ENCODE measurements around the gene FALEC.

The FALEC gene

GRCh38 chr1:150534002-150534401 is 18.4 kb downstream of the FALEC start:
- no peak for ATAC-seq
- TF ChIP-seq ZNF70 (CRISPR knock-in tag; IDR thresholded peaks at IDR 0.05): no peak
- no peak for TF ChIP-seq RARB (CRISPR knock-in tag; IDR thresholded peaks at IDR 0.05)
- TF ChIP-seq SNAI2 (CRISPR knock-in tag; IDR thresholded peaks at IDR 0.05): no peak
- TF ChIP-seq ZFP30 (CRISPR knock-in tag; IDR thresholded peaks at IDR 0.05): no peak
- TF ChIP-seq TOX (CRISPR knock-in tag; IDR thresholded peaks at IDR 0.05; ENCODE audit: borderline replicate concordance): no peak
- TF ChIP-seq, protein P1, sequence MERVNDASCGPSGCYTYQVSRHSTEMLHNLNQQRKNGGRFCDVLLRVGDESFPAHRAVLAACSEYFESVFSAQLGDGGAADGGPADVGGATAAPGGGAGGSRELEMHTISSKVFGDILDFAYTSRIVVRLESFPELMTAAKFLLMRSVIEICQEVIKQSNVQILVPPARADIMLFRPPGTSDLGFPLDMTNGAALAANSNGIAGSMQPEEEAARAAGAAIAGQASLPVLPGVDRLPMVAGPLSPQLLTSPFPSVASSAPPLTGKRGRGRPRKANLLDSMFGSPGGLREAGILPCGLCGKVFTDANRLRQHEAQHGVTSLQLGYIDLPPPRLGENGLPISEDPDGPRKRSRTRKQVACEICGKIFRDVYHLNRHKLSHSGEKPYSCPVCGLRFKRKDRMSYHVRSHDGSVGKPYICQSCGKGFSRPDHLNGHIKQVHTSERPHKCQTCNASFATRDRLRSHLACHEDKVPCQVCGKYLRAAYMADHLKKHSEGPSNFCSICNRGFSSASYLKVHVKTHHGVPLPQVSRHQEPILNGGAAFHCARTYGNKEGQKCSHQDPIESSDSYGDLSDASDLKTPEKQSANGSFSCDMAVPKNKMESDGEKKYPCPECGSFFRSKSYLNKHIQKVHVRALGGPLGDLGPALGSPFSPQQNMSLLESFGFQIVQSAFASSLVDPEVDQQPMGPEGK (CRISPR knock-in tag; IDR thresholded peaks at IDR 0.05; ENCODE audit: borderline replicate concordance): no peak
- TF ChIP-seq PPARA (CRISPR knock-in tag; IDR thresholded peaks at IDR 0.05; ENCODE audit: borderline replicate concordance): no peak

DNA sequence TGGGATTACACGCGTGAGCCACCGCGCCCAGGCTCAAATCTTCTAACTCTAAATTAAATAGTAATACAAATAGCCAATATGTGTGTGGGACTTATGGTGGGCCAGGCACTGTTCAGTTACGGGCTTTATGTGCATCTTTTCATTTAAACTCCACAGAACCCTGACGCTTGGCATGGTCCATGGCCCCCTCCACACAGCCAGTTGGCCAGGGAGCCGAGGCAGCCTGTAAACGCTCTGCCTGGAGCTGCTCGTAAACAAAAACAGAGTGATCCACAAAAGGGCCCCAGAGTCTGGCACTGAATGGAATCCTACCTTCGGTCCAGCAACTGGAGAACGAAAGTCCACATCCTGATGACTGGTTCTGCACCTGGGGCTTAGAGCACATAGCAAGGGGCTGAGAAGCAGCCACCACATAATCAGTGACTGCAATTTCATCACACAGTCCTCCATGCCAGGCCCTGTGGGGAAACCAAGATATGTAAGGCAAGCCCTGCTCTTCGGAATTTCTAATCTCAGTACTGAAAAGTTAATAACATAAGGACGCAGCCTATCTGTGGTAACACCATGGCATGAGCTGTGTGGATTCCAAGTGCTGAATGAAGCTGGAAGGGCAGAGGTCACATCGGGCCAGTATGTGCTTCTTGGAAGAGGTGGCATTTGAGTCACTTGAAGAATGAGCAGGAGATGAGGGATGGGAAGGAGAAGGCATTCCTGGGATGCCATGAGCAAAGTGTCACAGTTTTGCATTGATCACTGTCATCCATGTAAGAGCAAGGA is 20.1 kb downstream of the FALEC start:
- TF ChIP-seq ISL1 (CRISPR knock-in tag; IDR thresholded peaks at IDR 0.05): no peak
- no peak for TF ChIP-seq ESRRG (CRISPR knock-in tag; IDR thresholded peaks at IDR 0.05)
- TF ChIP-seq CSRNP3 (CRISPR knock-in tag; IDR thresholded peaks at IDR 0.05): no peak
- no peak for TF ChIP-seq ZNF8 (CRISPR knock-in tag; IDR thresholded peaks at IDR 0.05)
- TF ChIP-seq, protein P1 (CRISPR knock-in tag; IDR thresholded peaks at IDR 0.05; ENCODE audit: borderline replicate concordance): no peak
- no peak for TF ChIP-seq RARB (CRISPR knock-in tag; IDR thresholded peaks at IDR 0.05)
- TF ChIP-seq TCF4 (CRISPR knock-in tag; IDR thresholded peaks at IDR 0.05; ENCODE audit: borderline replicate concordance): no peak
- TF ChIP-seq TSHZ2 (CRISPR knock-in tag; IDR thresholded peaks at IDR 0.05): no peak
- no peak for TF ChIP-seq ARNTL (CRISPR knock-in tag; IDR thresholded peaks at IDR 0.05; ENCODE audit: borderline replicate concordance, low read depth)
- TF ChIP-seq CSDC2 (CRISPR knock-in tag; IDR thresholded peaks at IDR 0.05): no peak
- TF ChIP-seq ZNF565 (CRISPR knock-in tag; conservative IDR thresholded peaks at IDR 0.05; ENCODE audit: low read depth): no peak
- no peak for ATAC-seq

DNA sequence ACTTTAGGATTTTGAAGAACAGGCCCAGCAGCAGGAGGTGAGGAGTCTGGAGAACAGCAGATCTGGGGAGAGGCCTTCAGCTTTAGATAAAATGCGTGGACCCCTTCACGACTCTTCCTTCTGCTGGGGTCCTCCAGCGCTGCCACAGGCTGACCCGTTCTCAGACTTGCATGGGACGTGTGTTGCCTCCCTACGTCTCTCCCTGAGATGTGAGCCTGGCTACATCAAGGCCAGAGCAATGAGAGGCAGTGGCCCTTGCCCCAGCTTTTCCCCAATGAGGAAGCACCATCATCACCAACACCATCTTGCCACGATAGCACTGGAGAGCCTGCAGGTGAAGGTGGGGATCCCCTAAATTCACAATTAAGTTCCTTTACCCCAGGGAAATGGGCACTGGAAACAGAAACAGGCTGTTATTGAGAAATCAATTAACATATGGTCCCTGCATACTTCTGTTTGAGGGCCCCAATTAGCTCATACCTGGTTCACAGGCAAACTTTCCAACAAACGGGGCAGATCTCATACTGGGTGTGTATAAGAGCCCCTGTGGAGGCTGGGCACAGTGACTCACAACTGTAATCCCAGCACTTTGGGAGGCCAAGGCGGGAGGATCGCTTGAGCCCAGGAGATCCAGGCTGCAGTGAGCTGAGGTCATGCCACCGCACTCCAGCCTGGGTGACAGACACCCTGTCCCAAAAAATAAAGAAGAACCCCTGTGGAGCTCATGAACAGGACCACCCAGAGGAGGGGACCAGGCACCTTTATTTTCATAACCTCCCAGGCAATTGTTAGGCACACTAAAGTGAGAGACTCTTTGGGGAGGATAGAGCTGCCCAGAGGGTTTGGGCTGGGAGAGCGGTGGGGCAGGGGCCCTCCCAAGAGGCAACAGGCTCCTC is 21.5 kb downstream of the FALEC start:
- TF ChIP-seq, protein P1 (CRISPR knock-in tag; IDR thresholded peaks at IDR 0.05; ENCODE audit: borderline replicate concordance): no peak
- TF ChIP-seq ARNTL (CRISPR knock-in tag; IDR thresholded peaks at IDR 0.05; ENCODE audit: borderline replicate concordance, low read depth): no peak
- no peak for TF ChIP-seq ZNF70 (CRISPR knock-in tag; IDR thresholded peaks at IDR 0.05)
- TF ChIP-seq TOX (CRISPR knock-in tag; IDR thresholded peaks at IDR 0.05; ENCODE audit: borderline replicate concordance): no peak
- TF ChIP-seq ZFP3 (CRISPR knock-in tag; IDR thresholded peaks at IDR 0.05): no peak
- TF ChIP-seq RARB (CRISPR knock-in tag; IDR thresholded peaks at IDR 0.05): no peak
- TF ChIP-seq, protein P2, sequence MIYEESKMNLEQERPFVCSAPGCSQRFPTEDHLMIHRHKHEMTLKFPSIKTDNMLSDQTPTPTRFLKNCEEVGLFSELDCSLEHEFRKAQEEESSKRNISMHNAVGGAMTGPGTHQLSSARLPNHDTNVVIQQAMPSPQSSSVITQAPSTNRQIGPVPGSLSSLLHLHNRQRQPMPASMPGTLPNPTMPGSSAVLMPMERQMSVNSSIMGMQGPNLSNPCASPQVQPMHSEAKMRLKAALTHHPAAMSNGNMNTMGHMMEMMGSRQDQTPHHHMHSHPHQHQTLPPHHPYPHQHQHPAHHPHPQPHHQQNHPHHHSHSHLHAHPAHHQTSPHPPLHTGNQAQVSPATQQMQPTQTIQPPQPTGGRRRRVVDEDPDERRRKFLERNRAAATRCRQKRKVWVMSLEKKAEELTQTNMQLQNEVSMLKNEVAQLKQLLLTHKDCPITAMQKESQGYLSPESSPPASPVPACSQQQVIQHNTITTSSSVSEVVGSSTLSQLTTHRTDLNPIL (CRISPR knock-in tag; IDR thresholded peaks at IDR 0.05; ENCODE audit: low read depth): no peak
- no peak for TF ChIP-seq ZFP30 (CRISPR knock-in tag; IDR thresholded peaks at IDR 0.05)
- no peak for TF ChIP-seq ESRRG (CRISPR knock-in tag; IDR thresholded peaks at IDR 0.05)
- TF ChIP-seq PPARA (CRISPR knock-in tag; IDR thresholded peaks at IDR 0.05; ENCODE audit: borderline replicate concordance): no peak
- TF ChIP-seq TSHZ2 (CRISPR knock-in tag; IDR thresholded peaks at IDR 0.05): no peak
- no peak for TF ChIP-seq ISL1 (CRISPR knock-in tag; IDR thresholded peaks at IDR 0.05)
- ATAC-seq: no peak
